Occipital lobe (tissue), 2 donors: ENCODE data around the gene DRAXIN. TPM values are rescaled to one million over a fixed set of nuclear protein-coding genes. Genes with fewer than 3 reads are reported as not detected.

Experiments used
- DNase-seq: peaks from one replicate; lab custom pipeline; 2025; lab: John Stamatoyannopoulos, UW
- total RNA-seq: library from RNA; depleted of rRNA; stranded (reverse); fragments of >200 nt; gene quantifications from one replicate; pipeline ENCODE4 v1.2.3, GENCODE V29; 2014

Gene DRAXIN
- total RNA-seq, 1 donor from 2014 or later, result 107 TPM

DNA sequence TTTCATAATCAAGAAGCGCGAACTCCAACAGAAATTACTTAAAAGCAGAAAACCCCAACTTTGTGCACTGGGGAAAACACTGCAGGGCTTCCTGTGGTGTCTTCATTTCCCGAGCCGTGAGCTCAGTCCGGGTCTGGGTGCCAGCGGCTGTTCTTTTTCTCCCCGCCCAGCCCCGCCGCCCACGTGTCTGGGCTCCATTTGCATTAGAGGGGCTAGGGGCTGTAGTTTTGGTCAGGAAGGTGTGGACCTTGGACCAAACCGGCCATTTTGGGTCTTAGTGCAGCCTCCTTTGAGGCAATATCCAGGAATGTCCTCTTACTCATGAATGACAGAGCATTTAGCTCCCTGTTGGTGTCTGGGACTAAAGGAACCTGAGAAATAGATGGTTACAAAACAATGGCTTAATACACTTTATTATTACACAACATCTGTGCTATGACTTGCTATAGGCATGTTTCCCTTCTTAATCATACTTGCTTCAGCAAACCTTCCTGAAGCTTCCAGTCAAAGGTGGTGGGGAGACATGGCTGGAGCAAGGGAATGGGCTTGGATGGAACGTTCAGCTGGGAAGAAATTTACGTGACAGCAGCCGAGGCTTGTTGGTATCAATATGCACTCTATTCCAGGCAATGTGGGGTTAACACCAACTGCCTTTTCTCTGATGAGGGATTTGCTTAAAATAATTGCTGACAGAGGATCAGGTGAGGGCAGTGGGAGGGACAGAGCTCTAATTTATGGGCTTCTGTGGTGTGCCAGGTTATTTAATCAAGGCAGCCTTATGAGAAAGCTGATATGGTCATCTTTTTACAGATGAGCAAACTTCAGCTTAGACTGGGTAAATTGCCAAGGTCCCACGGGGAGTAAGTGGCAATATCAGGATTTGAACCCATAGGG is 45.5 kb downstream of the DRAXIN start:
- DNase-seq, result no peak

GRCh38 chr1:11738096-11738495 is 46.6 kb downstream of the DRAXIN start:
- DNase-seq, result no peak

GRCh38 chr1:11738783-11739182 is 47.3 kb downstream of the DRAXIN start:
- no peak for DNase-seq

DNA sequence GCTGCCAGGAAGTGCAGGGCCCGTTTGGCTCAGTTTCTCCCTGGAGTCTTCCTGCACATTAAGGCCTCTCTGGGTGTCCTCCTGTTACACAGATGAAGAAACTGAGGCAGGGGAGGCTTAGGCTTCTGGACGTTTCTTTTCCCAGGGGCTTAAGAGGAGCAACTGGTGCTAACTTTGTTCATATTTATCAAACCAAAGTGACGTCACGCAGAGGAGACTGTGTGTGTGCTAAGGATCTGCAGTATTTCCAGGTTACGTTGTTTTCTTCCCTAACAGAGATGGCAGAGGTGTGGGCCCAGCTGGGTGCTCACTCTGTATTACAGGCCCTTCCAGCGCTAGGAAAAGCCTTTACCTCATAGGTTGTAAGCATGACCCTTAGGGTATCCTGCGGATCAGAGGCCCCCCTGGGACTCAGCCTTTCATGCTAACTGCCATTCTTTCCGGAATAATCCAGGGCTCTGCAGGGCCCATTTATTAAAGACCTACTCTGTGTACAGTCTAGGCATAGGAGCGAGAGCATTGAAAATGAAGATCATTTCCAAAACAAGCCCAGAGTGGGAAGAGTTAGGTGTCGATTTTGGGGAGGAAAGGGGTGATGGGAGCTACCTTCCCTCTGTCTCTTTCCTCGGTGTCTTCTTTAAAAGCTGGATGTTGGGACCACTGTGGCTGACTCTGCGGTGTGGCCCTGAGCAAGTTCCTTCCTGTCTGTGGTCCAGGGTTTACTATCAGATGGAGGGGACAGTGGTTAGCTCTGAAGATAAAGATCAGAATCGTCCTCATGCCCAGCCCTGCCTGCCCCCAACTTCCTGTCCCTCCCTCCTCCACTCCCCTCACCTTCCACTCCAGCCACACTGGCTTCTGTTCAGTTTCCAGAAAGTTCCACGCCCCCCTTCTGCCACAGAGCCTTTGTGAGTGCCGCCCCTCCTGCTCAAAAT is 49.0 kb downstream of the DRAXIN start:
- no peak for DNase-seq

DNA sequence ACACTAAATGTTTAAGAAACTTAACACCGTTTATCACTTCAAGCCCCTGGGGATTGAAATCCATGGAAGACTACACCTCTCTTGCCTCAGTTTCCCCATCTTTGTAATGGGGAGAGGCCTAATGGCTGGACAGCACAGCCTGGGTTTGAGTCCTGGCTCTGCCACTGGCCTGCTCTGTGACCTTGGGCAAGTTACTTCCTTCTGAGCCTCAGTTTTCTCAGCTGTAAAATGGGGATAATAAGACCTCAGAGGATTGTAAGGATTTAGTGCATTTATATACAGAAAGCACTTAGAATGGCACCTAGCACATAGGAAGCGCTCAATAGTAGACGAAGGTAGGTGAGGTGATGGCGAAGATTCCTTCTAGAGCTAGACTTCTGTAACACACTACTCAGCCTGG is 50.0 kb downstream of the DRAXIN start:
- DNase-seq, result no peak

DNA sequence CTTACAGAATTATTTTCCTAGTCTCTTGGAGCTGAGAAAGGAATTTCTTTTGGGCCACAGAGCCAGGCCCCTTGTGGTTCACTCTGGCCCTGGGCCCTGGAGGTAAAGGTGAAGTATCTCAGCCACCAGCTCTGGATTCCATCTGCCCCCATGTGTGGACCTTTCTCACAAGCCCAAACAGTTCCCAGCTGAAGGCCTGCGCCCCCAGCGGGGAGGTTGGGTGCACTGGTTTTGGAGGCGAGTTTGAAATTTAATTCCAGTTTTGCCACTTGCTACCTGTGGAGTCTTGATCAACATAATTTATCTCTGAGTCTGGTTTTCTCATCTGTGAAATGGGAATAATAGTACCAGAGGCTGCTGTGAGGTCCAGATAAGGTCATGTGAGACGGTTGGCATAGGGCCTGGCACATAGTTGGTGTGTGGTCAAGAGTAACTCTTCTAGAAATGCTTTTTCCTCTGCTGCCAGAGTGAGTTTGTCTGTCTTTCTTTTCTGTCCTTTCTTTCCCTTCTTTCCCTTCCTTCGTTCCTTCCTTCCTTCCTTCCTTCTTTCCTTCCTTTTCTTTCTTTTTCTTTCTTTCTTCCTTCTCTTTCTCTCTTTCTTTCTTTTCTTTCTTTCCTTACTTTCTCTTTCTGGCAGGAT is 50.5 kb downstream of the DRAXIN start:
- DNase-seq, result no peak

DNA sequence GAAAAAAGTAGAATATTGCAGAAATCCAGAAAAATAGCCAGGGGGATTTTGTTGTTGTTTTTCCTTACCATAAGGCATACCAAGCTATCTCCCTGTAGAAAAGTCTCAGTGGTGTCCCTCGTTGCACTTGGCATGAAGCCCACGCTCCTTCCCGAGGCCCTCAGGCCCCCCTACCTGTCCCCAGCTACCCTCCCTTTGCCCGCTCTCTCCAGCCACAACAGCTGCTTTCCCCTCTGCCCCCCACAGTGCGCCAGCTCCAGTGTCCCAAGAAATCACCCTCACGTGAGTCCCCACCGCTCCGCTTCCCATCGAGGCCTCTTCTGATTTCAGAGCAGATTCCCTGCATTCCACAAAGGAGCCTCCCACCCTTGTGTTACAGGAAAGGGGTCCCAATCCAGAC is 52.8 kb downstream of the DRAXIN start:
- no peak for DNase-seq

DNA sequence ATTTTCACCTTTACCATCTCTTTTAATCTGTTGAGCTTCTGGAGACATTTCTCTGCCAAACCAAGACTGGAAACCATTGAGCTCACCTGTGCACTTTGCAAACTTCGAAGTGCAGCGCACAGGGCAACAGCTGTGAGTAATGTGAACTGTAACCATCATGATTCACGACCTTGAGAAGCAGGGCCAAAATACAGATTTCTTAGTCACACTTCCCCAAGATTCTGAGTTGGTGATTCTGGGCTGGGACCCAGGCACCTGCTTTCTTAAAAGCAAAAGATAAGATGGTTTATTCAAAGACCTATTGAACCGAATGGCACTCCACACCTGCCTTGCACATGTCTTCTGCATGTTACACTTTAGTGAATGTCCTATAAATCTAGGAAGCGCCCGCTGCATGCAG is 54.6 kb downstream of the DRAXIN start:
- DNase-seq, result no peak

DNA sequence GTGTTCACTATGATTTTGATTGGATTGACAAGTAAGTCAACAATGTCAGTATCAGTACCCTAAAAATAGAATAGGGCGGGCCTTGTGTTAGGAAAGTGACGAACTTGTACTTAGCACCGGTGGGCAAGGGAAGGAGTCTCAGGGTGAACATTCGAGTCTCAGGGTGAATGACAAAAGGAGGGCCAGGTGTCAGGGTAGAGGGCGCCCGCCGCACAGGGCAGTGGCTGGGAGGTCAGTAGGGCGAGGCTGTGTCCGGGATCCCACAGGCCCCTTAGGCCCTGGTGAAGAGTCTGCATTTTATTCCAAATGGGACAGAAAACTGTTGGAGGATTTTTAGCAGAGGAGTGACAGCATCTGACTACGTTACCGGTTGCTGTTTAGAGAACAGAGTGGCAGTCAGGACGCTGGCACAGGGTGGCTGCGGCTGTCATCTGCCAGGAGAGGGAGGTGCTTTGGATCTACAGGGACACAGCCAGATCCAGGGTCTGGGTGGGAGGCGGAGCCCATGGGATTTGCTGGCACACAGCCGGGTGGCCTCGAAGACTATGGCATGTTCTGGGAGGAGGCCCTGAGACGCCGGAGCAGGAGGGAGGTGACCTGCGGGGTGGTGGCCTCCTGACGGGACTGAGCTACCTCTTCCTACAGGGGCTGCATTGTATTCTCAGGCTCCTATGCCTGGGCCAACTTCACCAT is 55.4 kb downstream of the DRAXIN start:
- no peak for DNase-seq

DNA sequence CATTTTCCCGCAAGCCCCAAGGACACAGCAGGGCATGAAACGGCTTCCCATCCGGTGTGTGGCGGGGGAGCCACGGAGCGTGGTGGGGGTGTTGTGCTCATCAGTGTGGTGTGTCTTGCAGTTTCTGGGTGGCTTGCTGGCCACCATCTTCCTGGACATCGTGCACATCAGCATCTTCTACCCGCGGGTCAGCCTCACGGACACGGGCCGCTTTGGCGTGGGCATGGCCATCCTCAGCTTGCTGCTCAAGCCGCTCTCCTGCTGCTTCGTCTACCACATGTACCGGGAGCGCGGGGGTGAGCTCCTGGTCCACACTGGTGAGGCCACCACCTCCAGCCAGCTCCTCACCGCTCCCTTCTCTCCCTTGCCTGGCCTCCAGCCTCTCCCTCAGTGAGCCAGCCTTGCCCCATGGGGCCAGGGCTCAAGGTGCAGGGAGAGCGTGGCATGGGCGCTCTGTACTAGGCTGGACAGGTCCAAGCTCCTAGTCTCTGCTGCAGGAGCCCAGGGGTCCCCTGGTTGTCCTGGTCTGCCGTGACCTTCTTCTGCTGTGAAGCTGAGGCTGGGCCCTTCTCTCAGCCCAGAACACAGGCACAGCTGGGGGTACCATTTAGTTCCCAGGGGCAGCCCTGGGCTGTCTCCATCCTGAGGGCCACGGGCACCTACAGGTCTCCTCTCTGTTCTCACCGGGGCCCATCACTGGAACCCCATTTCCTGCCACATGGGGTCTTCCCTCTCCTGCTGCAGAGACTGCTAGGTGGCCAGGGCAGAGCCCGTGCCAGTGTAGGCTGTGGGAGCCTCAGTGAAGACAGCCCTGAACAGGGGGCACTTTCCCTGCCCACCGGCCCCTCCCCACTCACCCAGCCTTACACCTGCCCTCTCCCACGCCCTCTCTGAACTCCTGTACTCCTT is 57.0 kb downstream of the DRAXIN start:
- DNase-seq, result no peak

- DNase-seq, result no peak
Measured at GRCh38 chr1:11749203-11749689, 57.7 kb downstream of the DRAXIN start.

DNA sequence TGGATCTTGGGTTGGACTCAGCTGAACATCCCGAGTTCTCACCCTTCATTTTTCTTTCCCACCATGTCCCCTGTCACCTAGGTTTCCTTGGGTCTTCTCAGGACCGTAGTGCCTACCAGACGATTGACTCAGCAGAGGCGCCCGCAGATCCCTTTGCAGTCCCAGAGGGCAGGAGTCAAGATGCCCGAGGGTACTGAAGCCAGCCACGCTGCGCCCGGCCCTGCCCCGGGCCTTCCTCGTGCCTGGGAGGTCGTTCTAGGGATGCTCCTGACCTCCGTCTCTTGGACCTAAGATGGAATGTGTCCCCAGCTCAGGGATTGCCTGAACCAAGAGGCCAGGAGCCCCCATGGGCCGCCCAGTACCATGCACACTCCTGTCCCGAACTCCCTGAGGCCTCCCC is 58.5 kb downstream of the DRAXIN start:
- DNase-seq, result no peak

DNA sequence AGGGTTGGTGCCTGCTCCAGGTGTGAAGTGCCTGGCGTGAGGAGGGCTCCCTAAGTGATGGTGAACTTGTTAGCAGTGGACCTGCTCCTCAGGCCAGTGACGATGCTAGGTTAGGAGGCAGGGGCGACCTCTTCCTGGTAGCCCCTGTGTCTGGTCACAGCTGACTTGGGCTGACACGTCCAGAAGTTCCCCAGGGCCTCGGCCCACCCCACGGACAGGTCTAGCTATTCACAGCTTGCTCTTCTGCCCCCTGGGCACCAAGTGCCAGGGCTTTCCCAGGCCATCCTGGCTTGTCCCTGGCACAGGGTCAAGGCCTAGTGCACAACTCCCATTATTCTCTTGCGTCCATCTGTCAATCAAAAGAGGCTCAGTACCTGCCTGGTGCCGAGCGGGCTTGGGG is 59.6 kb downstream of the DRAXIN start:
- DNase-seq, result no peak

- no peak for DNase-seq
Measured at GRCh38 chr1:11752359-11753088, 61.0 kb downstream of the DRAXIN start.

DNA sequence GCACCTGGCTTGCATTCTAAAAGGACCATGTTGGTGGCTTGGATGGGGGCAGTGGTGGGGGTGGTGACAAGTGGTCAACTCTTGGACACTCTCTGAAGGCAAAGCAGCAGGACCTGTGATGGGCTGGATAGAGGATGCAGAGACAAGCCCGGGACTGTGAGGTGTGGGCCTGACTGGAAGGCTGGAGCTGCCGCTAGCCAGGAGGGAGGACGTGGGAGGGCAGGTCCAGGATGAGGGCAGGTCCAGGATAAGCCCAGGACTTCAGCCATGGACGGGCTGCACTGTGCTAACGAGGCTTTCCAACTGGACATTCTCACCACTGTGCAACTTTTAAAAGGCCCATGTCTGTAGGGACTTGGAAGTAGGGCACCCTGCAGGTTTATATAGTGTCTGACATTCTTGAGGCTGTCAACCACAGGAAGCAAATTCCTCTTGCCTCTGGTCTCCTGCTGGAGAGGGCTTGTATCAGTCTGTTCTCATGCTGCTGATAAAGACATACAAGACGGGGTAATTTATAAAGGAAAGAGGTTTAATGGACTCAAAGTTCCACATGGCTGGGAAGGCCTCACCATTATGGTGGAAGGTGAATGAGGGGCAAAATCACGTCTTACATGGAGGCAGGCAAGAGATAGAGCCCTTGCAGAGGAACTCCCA is 62.2 kb downstream of the DRAXIN start:
- DNase-seq, result no peak

DNA sequence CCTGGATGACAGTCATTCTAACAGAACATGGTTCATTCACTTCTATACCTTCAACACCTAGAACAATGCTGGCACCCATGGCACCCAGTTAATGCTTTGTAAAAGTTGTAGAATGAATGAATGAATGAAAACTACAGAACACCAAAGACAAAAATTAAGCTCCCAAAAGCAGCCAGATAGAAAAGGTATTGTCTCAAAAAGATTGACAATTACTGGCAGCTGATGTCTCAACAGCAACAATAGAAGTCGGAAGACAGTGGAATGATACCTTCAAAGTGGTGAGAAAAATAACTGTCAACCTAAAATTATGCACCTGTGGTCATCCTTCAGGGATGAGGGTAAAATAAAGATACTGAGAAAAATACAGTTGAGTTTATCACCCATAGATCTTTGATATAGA is 65.5 kb downstream of the DRAXIN start:
- no peak for DNase-seq

DNA sequence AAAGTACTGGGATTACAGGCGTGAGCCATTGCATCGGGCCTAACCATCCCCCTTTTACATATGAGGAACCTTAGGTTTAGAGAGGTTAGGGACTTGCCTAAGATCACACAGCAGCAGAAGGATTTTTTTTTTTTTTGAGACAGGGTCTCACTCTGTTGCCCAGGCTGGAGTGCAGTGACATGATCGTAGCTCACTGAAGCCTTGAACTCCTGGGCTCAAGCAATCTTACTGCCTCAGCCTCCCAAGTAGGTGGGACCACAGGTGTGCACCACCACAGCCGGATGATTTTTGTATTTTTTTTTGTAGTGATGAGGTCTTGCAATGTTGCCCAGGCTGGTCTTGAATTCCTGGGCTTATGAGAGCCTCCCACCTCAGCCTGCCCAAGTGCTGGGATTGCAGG is 68.3 kb downstream of the DRAXIN start:
- DNase-seq, result no peak

GRCh38 chr1:11761285-11761684 is 69.8 kb downstream of the DRAXIN start:
- DNase-seq, result no peak

GRCh38 chr1:11761988-11762406 is 70.5 kb downstream of the DRAXIN start, which contains the start of gene C1orf167:
TSS of gene C1orf167 (plus strand) at chr1:11762193. CDS start at chr1:11764401, 2,208 bp downstream.
- DNase-seq, result no peak
